H1 (cell line): Measurements from ENCODE around the gene SMOC2. TPM values are rescaled to one million over a fixed set of nuclear protein-coding genes. Genes with fewer than 3 reads are reported as not detected.

Experiments
- CTCF ChIA-PET: fragments of 300-600 bp; sonication (Branson Sonifier 250); formaldehyde crosslinking; loops from one replicate; lab custom pipeline; 2021; ENCODE audit not compliant: partially characterized antibody; lab: Charles Lee
- POLR2A ChIA-PET: fragments of 300-600 bp; sonication (Branson Sonifier 250); formaldehyde crosslinking; loops from one replicate; lab custom pipeline; 2021; ENCODE audit warnings: inconsistent platforms; ENCODE audit not compliant: partially characterized antibody; lab: Charles Lee
- DNase-seq, 2 experiments: peaks; one replicate each; pipeline versions ENCODE4 v3.0.0 to v3.0.0-alpha.2; 2010 to 2022; ENCODE audit warnings: low spot score in 2 of 2, low read depth in 1 of 2, mixed read lengths in 1 of 2
- FAIRE-seq: peaks from 2 replicates; lab custom pipeline; 2011; peaks lifted over from hg19 to GRCh38; lab: Jason Lieb, UNC
- H2AFZ ChIP-seq: 2 replicates; pipeline ENCODE4 v1.8.1; 2012; ENCODE audit warnings: low read length, inconsistent platforms
- H2AK5ac ChIP-seq: 2 replicates; pipeline ENCODE4 v1.6.1; 2013; ENCODE audit warnings: low read depth, low read length
- H2BK120ac ChIP-seq: replicated peaks from 2 replicates; pipeline ENCODE3; 2013; ENCODE audit warnings: low read depth, low read length, inconsistent platforms
- H2BK12ac ChIP-seq: 2 replicates; pipeline ENCODE4 v1.6.1; 2013; ENCODE audit warnings: low read depth, low read length
- H2BK15ac ChIP-seq: 2 replicates; pipeline ENCODE4 v1.6.1; 2013; ENCODE audit warnings: low read length
- H2BK20ac ChIP-seq: 2 replicates; pipeline ENCODE4 v1.6.1; 2013; ENCODE audit warnings: low read length
- H2BK5ac ChIP-seq: 2 replicates; pipeline ENCODE4 v1.6.1; 2013; ENCODE audit warnings: low read depth, low read length
- H3K14ac ChIP-seq: 2 replicates; pipeline ENCODE4 v1.6.1; 2013; ENCODE audit warnings: inconsistent platforms; ENCODE audit not compliant: insufficient read length
- H3K18ac ChIP-seq: 2 replicates; pipeline ENCODE4 v1.6.1; 2013; ENCODE audit warnings: low read length; ENCODE audit errors: extremely low read depth
- H3K23ac ChIP-seq: 2 replicates; pipeline ENCODE4 v1.6.1; 2013; ENCODE audit warnings: inconsistent platforms; ENCODE audit not compliant: insufficient read length
- H3K23me2 ChIP-seq: 2 replicates; pipeline ENCODE4 v1.6.1; 2013; ENCODE audit warnings: low read depth, low read length
- H3K27ac ChIP-seq: 2 replicates; pipeline ENCODE4 v1.6.1; 2011; ENCODE audit warnings: low read depth, low read length, inconsistent platforms
- H3K27me3 ChIP-seq, 4 experiments: replicated peaks in 1 of 4; 1 replicate in 1 of 4; 2 replicates in 3 of 4; pipeline versions ENCODE4 v1.6.1 to v1.8.1; 2011 to 2013; ENCODE audit warnings: low read length in 3 of 4, mild to moderate bottlenecking in 3 of 4, inconsistent platforms in 2 of 4, mixed read lengths in 2 of 4, moderate library complexity in 1 of 4; ENCODE audit not compliant: control insufficient read depth in 3 of 4, insufficient read depth in 3 of 4; ENCODE audit errors: extremely low read depth in 1 of 4
- H3K36me3 ChIP-seq, 4 experiments: 2 replicates each; pipeline versions ENCODE4 v1.6.1 to v1.8.1; 2011 to 2013; ENCODE audit warnings: mild to moderate bottlenecking in 4 of 4, low read length in 3 of 4, moderate library complexity in 2 of 4, control low read depth in 1 of 4, inconsistent platforms in 1 of 4; ENCODE audit not compliant: insufficient read depth in 4 of 4, control insufficient read depth in 2 of 4
- H3K4ac ChIP-seq: replicated peaks from 2 replicates; pipeline ENCODE3; 2013; ENCODE audit warnings: low read length, low read depth, mixed read lengths, inconsistent platforms; ENCODE audit not compliant: insufficient read length
- H3K4me1 ChIP-seq, 4 experiments: replicated peaks in 1 of 4; 1 replicate in 1 of 4; 2 replicates in 3 of 4; pipeline versions ENCODE4 v1.6.1 to v1.8.1; 2011 to 2013; ENCODE audit warnings: low read length in 3 of 4, inconsistent platforms in 2 of 4, mixed read lengths in 1 of 4; ENCODE audit not compliant: insufficient read depth in 4 of 4, control insufficient read depth in 3 of 4
- H3K4me2 ChIP-seq, 2 experiments: 2 replicates each; pipeline versions ENCODE4 v1.6.1 to v1.8.1; 2011 to 2013; ENCODE audit warnings: low read depth in 2 of 2, low read length in 2 of 2, control low read depth in 1 of 2, inconsistent platforms in 1 of 2, mild to moderate bottlenecking in 1 of 2; ENCODE audit not compliant: insufficient read depth in 1 of 2
- H3K4me3 ChIP-seq, 4 experiments: fragments of 200-600, 300-600 bp in 1 of 4; sonication (generic), shearing (Covaris generic), sonication (Bioruptor Twin) in 1 of 4; 2 replicates each; pipeline versions ENCODE4 v1.5.1 to v1.8.1; 2011 to 2016; ENCODE audit warnings: low read length in 4 of 4, low read depth in 3 of 4, control low read depth in 2 of 4, inconsistent platforms in 2 of 4, mild to moderate bottlenecking in 2 of 4, mixed read lengths in 1 of 4, moderate library complexity in 1 of 4; ENCODE audit not compliant: insufficient read depth in 2 of 4; ENCODE audit errors: extremely low read depth in 1 of 4
- H3K56ac ChIP-seq: replicated peaks from 2 replicates; pipeline ENCODE3; 2013; ENCODE audit warnings: low read depth, mild to moderate bottlenecking, mixed read lengths, low read length, inconsistent platforms; ENCODE audit not compliant: insufficient read length
- H3K79me1 ChIP-seq: 2 replicates; pipeline ENCODE4 v1.6.1; 2013; ENCODE audit warnings: low read depth, low read length, control low read depth
- H3K79me2 ChIP-seq, 2 experiments: 2 replicates each; pipeline versions ENCODE4 v1.6.1 to v1.8.1; 2012 to 2013; ENCODE audit warnings: low read length in 2 of 2, mild to moderate bottlenecking in 2 of 2, inconsistent platforms in 1 of 2; ENCODE audit not compliant: insufficient read depth in 2 of 2, control insufficient read depth in 1 of 2
- H3K9ac ChIP-seq, 4 experiments: replicated peaks in 1 of 4; 1 replicate in 1 of 4; 2 replicates in 3 of 4; pipeline versions ENCODE4 v1.6.1 to v1.8.1; 2011 to 2013; ENCODE audit warnings: low read depth in 3 of 4, low read length in 3 of 4, control low read depth in 2 of 4, mild to moderate bottlenecking in 2 of 4, moderate library complexity in 2 of 4, inconsistent platforms in 1 of 4; ENCODE audit errors: extremely low read depth in 1 of 4
- H3K9me3 ChIP-seq, 2 experiments: 2 replicates each; pipeline versions ENCODE4 v1.6.1 to v1.8.1; 2012 to 2013; ENCODE audit warnings: mild to moderate bottlenecking in 2 of 2, moderate library complexity in 2 of 2, control low read depth in 1 of 2, inconsistent platforms in 1 of 2, low read depth in 1 of 2, low read length in 1 of 2, mixed read lengths in 1 of 2; ENCODE audit not compliant: insufficient read depth in 2 of 2
- H4K20me1 ChIP-seq, 2 experiments: replicated peaks in 1 of 2; 2 replicates each; pipeline versions ENCODE3 to v1.8.1; 2011 to 2013; ENCODE audit warnings: inconsistent platforms in 2 of 2, low read length in 2 of 2, mild to moderate bottlenecking in 1 of 2; ENCODE audit not compliant: insufficient read depth in 2 of 2, control insufficient read depth in 1 of 2
- H4K5ac ChIP-seq: 2 replicates; pipeline ENCODE4 v1.6.1; 2013; ENCODE audit warnings: low read length, low read depth, mixed read lengths, inconsistent platforms; ENCODE audit not compliant: insufficient read length
- H4K8ac ChIP-seq: 2 replicates; pipeline ENCODE4 v1.8.0; 2013; ENCODE audit warnings: mild to moderate bottlenecking, moderate library complexity, low read length, inconsistent platforms; ENCODE audit not compliant: insufficient read depth; ENCODE audit errors: extremely low read depth
- H4K91ac ChIP-seq: replicated peaks from 2 replicates; pipeline ENCODE3; 2013; ENCODE audit warnings: low read length, mixed read lengths, inconsistent platforms; ENCODE audit not compliant: insufficient read length
- PHF8 ChIP-seq: fragments of 200-600 bp; sonication (generic); conservative IDR thresholded peaks from 2 replicates; pipeline ENCODE4 v1.7.1; 2012; ENCODE audit warnings: low read depth, mild to moderate bottlenecking, inconsistent platforms, low read length, moderate library complexity
- WGBS, 2 experiments: shearing (Covaris generic) in 1 of 2; methylation state at CpG; one replicate each; pipeline versions ENCODE4 v1.1.6 to v1.1.7; 2013 to 2015; ENCODE audit warnings: low lambda C conversion rate in 2 of 2, mixed read lengths in 2 of 2, inconsistent platforms in 1 of 2, low coverage in 1 of 2, missing lambda C conversion rate in 1 of 2; ENCODE audit not compliant: insufficient replicate concordance in 2 of 2, insufficient coverage in 1 of 2, insufficient read length in 1 of 2; ENCODE audit errors: extremely low coverage in 1 of 2, missing lambda C conversion rate in 1 of 2; 5-methylcytosine and 5-hydroxymethylcytosine counted together
- polyA plus RNA-seq, 7 experiments: library from polyadenylated mRNA; depleted of rRNA in 3 of 7; stranded (reverse) in 5 of 7; unstranded in 2 of 7; fragments of >200 nt in 5 of 7; fragments of 200-250 nt in 2 of 7; gene quantifications; 1 replicate in 5 of 7; 2 replicates in 1 of 7; 4 replicates in 1 of 7; pipeline versions ENCODE4 v1.2.1 to v1.2.3, GENCODE V29; 2011 to 2013; ENCODE audit warnings: missing spikeins in 2 of 7, mixed read lengths in 2 of 7
- total RNA-seq: library from RNA; stranded (reverse); fragmentation: NEBNext Ultra II Directional; extraction: Animal tissue kit (Norgen Biotek cat#: 25700); gene quantifications from 2 replicates; pipeline ENCODE4 v1.2.1, GENCODE V29; 2021

Gene SMOC2
- total and polyA plus RNA-seq, 2 of the 8 experiments (the other 6 are each of a cell fraction or from before 2014, with no cell fraction given), result 7.7 to 8.5 TPM

- no peak for TF ChIP-seq PHF8
- H2BK20ac ChIP-seq, result no peak overlapping the region
- no peak for FAIRE-seq
- no peak overlapping the region for H4K5ac ChIP-seq
- H2BK12ac ChIP-seq, result no peak overlapping the region
- no peaks in the 10 kb centered on the region for H3K9me3 ChIP-seq
- no peak for DNase-seq
- no peak overlapping the region for H2AK5ac ChIP-seq
- 0 out of 7 replicates have a peak overlapping the region, but pooled peaks of 1 of the 4 experiments have one; percentile 27 for H3K9ac ChIP-seq
- H3K27me3 ChIP-seq, result no peaks in the 10 kb centered on the region
- no peak overlapping the region for H3K14ac ChIP-seq
- H3K18ac ChIP-seq, result peak overlapping the region; percentile 48; the same call in 1 of the 2 replicates
- no peaks in the 10 kb centered on the region for H3K23me2 ChIP-seq
- no peaks in the 10 kb centered on the region for H3K36me3 ChIP-seq
- H2BK15ac ChIP-seq, result no peak overlapping the region
- no peak overlapping the region for H3K4ac ChIP-seq
- no peak overlapping the region for H4K8ac ChIP-seq
- H3K4me3 ChIP-seq, result no peak overlapping the region
- CTCF ChIA-PET, result interaction anchor here (0.9 kb wide), 1 partner anchor 11 kb away, joined by 4 read pairs; no protein-coding TSS in a partner anchor
- H2AFZ ChIP-seq, result no peak overlapping the region
- H2BK5ac ChIP-seq, result no peak overlapping the region
- no peak overlapping the region for H2BK120ac ChIP-seq
- H3K23ac ChIP-seq, result no peak overlapping the region
- H4K20me1 ChIP-seq, result no peaks in the 10 kb centered on the region
- no peaks in the 10 kb centered on the region for H3K79me1 ChIP-seq
- H3K27ac ChIP-seq, result no peak overlapping the region
- 85% methylated on average over 6 of the region's 10 CpGs; no CpG with 5 or more reads in 1 of the 2 experiments for WGBS, 2 experiments
- no peaks in the 10 kb centered on the region for H3K79me2 ChIP-seq
- POLR2A ChIA-PET, result no interaction called here
- no peak overlapping the region for H3K4me2 ChIP-seq
- no peak overlapping the region for H4K91ac ChIP-seq
- H3K56ac ChIP-seq, result no peak overlapping the region
- H3K4me1 ChIP-seq, result peaks cover 3 to 13% (median 4%) of the 10 kb centered on the region in 4 experiments; a peak in 6 of 7 replicates
Measured at GRCh38 chr6:168496997-168497331, 56.0 kb downstream of the SMOC2 start.
